ENCODE measurements around the gene HTR6.

HTR6 gene

GRCh38 chr1:19656134-19656779 lies 8.4 kb upstream of the HTR6 start:
- H3K36me3 Mint-ChIP-seq (ENCODE audit: low read depth): peaks cover 4% of the 10 kb centered on the region

GRCh38 chr1:19656780-19657466 lies 7.8 kb upstream of the HTR6 start:
- no peaks in the 10 kb centered on the region for H3K9me3 Mint-ChIP-seq

More at GRCh38 chr1:19656134-19656779, 8.4 kb upstream of the HTR6 start:
- Mint-ChIP-seq H3K27me3 (ENCODE audit: low read depth) (peaks cover 20% of the 10 kb centered on the region), H3K4me1 (peaks cover 11% of the 10 kb centered on the region), H3K9me3 (no peaks in the 10 kb centered on the region), H3K27ac (no peak overlapping the region), H3K4me3 (no peak overlapping the region)
- TF ChIP-seq CTCF (IDR thresholded peaks at IDR 0.05; ENCODE audit: unreplicated experiment in 3 of 3): no peak

GRCh38 chr1:19657511-19657910 lies 7.2 kb upstream of the HTR6 start:
- Mint-ChIP-seq H3K27me3 (ENCODE audit: low read depth) (peaks cover 31% of the 10 kb centered on the region), H3K4me3 (no peak overlapping the region), H3K4me1 (peaks cover 11% of the 10 kb centered on the region), H3K36me3 (ENCODE audit: low read depth) (peaks cover 4% of the 10 kb centered on the region), H3K27ac (no peak overlapping the region), H3K9me3 (no peaks in the 10 kb centered on the region)
- TF ChIP-seq CTCF (IDR thresholded peaks at IDR 0.05; ENCODE audit: unreplicated experiment in 3 of 3): no peak

More at GRCh38 chr1:19656780-19657466, 7.8 kb upstream of the HTR6 start:
- TF ChIP-seq CTCF (IDR thresholded peaks at IDR 0.05; ENCODE audit: unreplicated experiment in 3 of 3): no peak
- Mint-ChIP-seq H3K27me3 (ENCODE audit: low read depth) (peaks cover 25% of the 10 kb centered on the region), H3K27ac (no peak overlapping the region), H3K4me3 (no peak overlapping the region), H3K36me3 (ENCODE audit: low read depth) (peaks cover 4% of the 10 kb centered on the region), H3K4me1 (peaks cover 11% of the 10 kb centered on the region)

GRCh38 chr1:19658186-19658585 lies 6.5 kb upstream of the HTR6 start:
- Mint-ChIP-seq H3K4me3 (no peak overlapping the region), H3K27ac (no peak overlapping the region), H3K27me3 (ENCODE audit: low read depth) (peaks cover 38% of the 10 kb centered on the region), H3K36me3 (ENCODE audit: low read depth) (peaks cover 4% of the 10 kb centered on the region), H3K9me3 (no peaks in the 10 kb centered on the region), H3K4me1 (peaks cover 11% of the 10 kb centered on the region)
- no peak for TF ChIP-seq CTCF (IDR thresholded peaks at IDR 0.05; ENCODE audit: unreplicated experiment in 3 of 3)

- Mint-ChIP-seq H3K4me3 (no peak overlapping the region), H3K4me1 (peaks cover 5% of the 10 kb centered on the region), H3K27ac (no peak overlapping the region), H3K27me3 (ENCODE audit: low read depth) (peaks cover 67% of the 10 kb centered on the region), H3K36me3 (ENCODE audit: low read depth) (no peaks in the 10 kb centered on the region), H3K9me3 (no peaks in the 10 kb centered on the region)
- TF ChIP-seq CTCF (IDR thresholded peaks at IDR 0.05; ENCODE audit: unreplicated experiment in 3 of 3): peak; percentile 75 to 84 (median 80)
Measured at GRCh38 chr1:19661721-19662228, 2.9 kb upstream of the HTR6 start.

Measured in nephron (organoid).